Thyroid gland (tissue), 4 donors: ENCODE results near the gene OBP2B.

Experiments used
- CTCF ChIP-seq, 6 experiments: fragments of 200-600 bp in 3 of 6; fragments of 450-650 bp in 3 of 6; sonication (generic) in 3 of 6; IDR thresholded peaks; one replicate each; pipeline ENCODE4 v1.5.1; 2016 to 2019; ENCODE audit warnings: antibody characterized with exemption in 6 of 6, mild to moderate bottlenecking in 2 of 6, inconsistent platforms in 1 of 6, moderate library complexity in 1 of 6
- POLR2A ChIP-seq, 2 donors: fragments of 450-650 bp; IDR thresholded peaks; one replicate each; pipeline ENCODE4 v1.6.1; 2017; ENCODE audit warnings: antibody characterized with exemption in 2 of 2, mild to moderate bottlenecking in 2 of 2, moderate library complexity in 1 of 2

- TF ChIP-seq CTCF (IDR thresholded peaks at IDR 0.05) (no peak), POLR2A (IDR thresholded peaks at IDR 0.05) (no peak)
These were observed 19.2 kb downstream of the OBP2B start for GRCh38 chr9:133189826-133190225.
